ENCODE data around the gene SLC8B1. TPM values are rescaled to one million over a fixed set of nuclear protein-coding genes. Genes with fewer than 3 reads are reported as not detected.

Gene SLC8B1
- total and polyA plus RNA-seq, 9 of the 15 experiments (the other 6 are each of a cell fraction or from before 2014, with no cell fraction given) = 0.86 to 34.1 (median 18.5) TPM

DNA sequence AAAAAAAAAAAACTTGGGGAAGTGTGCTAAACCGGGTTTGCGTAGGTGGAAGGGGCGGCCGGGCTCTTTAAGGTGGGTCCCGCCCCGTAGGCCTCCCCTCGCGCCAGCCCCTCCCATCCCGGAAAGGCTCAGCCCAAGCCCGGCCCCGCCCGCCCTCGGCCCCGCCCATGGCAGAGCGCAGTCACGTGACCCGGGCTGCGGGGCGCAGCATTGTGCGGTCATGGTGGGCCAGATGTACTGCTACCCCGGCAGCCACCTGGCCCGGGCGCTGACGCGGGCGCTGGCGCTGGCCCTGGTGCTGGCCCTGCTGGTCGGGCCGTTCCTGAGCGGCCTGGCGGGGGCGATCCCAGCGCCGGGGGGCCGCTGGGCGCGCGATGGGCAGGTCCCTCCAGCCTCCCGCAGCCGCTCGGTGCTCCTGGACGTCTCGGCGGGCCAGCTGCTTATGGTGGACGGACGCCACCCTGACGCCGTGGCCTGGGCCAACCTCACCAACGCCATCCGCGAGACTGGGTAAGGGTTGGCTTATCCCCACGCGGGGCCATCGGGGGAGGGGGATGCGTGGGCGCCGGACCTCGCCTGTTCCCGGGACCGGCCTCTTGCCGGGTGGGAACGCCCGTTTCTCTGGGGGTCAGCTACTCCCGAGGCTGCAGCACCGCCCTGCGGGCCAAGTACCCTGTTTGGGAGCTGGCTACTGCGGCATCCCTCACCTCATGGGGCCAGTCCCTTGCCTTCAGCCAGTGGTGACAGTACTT lies 23.6 kb upstream of the SLC8B1 start, which contains the start of gene PLBD2 (continued):
- TF ChIP-seq, protein P1, sequence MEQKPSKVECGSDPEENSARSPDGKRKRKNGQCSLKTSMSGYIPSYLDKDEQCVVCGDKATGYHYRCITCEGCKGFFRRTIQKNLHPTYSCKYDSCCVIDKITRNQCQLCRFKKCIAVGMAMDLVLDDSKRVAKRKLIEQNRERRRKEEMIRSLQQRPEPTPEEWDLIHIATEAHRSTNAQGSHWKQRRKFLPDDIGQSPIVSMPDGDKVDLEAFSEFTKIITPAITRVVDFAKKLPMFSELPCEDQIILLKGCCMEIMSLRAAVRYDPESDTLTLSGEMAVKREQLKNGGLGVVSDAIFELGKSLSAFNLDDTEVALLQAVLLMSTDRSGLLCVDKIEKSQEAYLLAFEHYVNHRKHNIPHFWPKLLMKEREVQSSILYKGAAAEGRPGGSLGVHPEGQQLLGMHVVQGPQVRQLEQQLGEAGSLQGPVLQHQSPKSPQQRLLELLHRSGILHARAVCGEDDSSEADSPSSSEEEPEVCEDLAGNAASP (IDR thresholded peaks at IDR 0.05) = no peak
- TF ChIP-seq, protein P2, sequence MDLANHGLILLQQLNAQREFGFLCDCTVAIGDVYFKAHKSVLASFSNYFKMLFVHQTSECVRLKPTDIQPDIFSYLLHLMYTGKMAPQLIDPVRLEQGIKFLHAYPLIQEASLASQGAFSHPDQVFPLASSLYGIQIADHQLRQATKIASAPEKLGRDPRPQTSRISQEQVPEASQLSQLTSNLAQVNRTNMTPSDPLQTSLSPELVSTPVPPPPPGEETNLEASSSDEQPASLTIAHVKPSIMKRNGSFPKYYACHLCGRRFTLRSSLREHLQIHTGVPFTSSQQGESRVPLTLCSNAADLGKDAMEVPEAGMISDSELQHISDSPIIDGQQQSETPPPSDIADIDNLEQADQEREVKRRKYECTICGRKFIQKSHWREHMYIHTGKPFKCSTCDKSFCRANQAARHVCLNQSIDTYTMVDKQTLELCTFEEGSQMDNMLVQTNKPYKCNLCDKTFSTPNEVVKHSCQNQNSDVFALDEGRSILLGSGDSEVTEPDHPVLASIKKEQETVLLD (IDR thresholded peaks at IDR 0.05) = no peak
- TF ChIP-seq PHF20 (IDR thresholded peaks at IDR 0.05; ENCODE audit: partially characterized antibody) = no peak
- no peak for TF ChIP-seq PTTG1 (tag; IDR thresholded peaks at IDR 0.05; ENCODE audit: low read depth)
- TF ChIP-seq, protein P3, sequence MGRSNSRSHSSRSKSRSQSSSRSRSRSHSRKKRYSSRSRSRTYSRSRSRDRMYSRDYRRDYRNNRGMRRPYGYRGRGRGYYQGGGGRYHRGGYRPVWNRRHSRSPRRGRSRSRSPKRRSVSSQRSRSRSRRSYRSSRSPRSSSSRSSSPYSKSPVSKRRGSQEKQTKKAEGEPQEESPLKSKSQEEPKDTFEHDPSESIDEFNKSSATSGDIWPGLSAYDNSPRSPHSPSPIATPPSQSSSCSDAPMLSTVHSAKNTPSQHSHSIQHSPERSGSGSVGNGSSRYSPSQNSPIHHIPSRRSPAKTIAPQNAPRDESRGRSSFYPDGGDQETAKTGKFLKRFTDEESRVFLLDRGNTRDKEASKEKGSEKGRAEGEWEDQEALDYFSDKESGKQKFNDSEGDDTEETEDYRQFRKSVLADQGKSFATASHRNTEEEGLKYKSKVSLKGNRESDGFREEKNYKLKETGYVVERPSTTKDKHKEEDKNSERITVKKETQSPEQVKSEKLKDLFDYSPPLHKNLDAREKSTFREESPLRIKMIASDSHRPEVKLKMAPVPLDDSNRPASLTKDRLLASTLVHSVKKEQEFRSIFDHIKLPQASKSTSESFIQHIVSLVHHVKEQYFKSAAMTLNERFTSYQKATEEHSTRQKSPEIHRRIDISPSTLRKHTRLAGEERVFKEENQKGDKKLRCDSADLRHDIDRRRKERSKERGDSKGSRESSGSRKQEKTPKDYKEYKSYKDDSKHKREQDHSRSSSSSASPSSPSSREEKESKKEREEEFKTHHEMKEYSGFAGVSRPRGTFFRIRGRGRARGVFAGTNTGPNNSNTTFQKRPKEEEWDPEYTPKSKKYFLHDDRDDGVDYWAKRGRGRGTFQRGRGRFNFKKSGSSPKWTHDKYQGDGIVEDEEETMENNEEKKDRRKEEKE (IDR thresholded peaks at IDR 0.05; ENCODE audit: borderline replicate concordance in 1 of 2, control insufficient read depth in 1 of 2, low read depth in 2 of 2, low read length in 1 of 2) = no peak
- no peak for TF ChIP-seq ZNF184 (CRISPR knock-in tag; IDR thresholded peaks at IDR 0.05)
- no peak for TF ChIP-seq TAF7 (tag; IDR thresholded peaks at IDR 0.05)
- no peak; the same call in 1 of the 2 replicates for TF ChIP-seq ELF2 (CRISPR knock-in tag; IDR thresholded peaks at IDR 0.05)
- TF ChIP-seq ZNF175 (CRISPR knock-in tag; IDR thresholded peaks at IDR 0.05; ENCODE audit: low read depth) = no peak
- TF ChIP-seq PHF8 (IDR thresholded peaks at IDR 0.05; ENCODE audit: borderline replicate concordance, low read length) = peak; percentile 80; the same call in 1 of the 2 replicates
- peak; percentile 68; the same call in 1 of the 2 replicates for TF ChIP-seq ZBTB7A (IDR thresholded peaks at IDR 0.05; ENCODE audit: borderline replicate concordance, control insufficient read depth, low read depth, low read length)
- TF ChIP-seq, protein P4, sequence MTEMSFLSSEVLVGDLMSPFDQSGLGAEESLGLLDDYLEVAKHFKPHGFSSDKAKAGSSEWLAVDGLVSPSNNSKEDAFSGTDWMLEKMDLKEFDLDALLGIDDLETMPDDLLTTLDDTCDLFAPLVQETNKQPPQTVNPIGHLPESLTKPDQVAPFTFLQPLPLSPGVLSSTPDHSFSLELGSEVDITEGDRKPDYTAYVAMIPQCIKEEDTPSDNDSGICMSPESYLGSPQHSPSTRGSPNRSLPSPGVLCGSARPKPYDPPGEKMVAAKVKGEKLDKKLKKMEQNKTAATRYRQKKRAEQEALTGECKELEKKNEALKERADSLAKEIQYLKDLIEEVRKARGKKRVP (CRISPR knock-in tag; IDR thresholded peaks at IDR 0.05) = no peak
- TF ChIP-seq ZFP1 (CRISPR knock-in tag; IDR thresholded peaks at IDR 0.05) = no peak
- no peak for TF ChIP-seq ZNF23 (CRISPR knock-in tag; IDR thresholded peaks at IDR 0.05)
- no peak for TF ChIP-seq RFX7 (CRISPR knock-in tag; IDR thresholded peaks at IDR 0.05)
- TF ChIP-seq FOXA1 (IDR thresholded peaks at IDR 0.05; ENCODE audit: borderline replicate concordance) = no peak
- peak; percentile 70; the same call in 1 of the 2 replicates for TF ChIP-seq ZBTB17 (CRISPR knock-in tag; IDR thresholded peaks at IDR 0.05)
- TF ChIP-seq ERF (CRISPR knock-in tag; IDR thresholded peaks at IDR 0.05) = no peak; the same call in 1 of the 2 replicates

All from K562 (cell line).